GM18507 (cell line): ENCODE measurements around the gene ZNF419.
"Not testable (repeated sequence)": the region's sequence is repeated elsewhere in the genome, so short reads cannot be mapped to it uniquely, and the experiment has no call there.

ENCODE experiments used
- DNase-seq: peaks from one replicate; pipeline ENCODE4 v3.0.0; 2011; ENCODE audit warnings: low read depth; ENCODE audit not compliant: insufficient read length; ENCODE audit errors: extremely low spot score
- FAIRE-seq: peaks from 2 replicates; lab custom pipeline; 2011; peaks lifted over from hg19 to GRCh38; lab: Jason Lieb, UNC

The ZNF419 gene

GRCh38 chr19:57487477-57488298 lies at the start of gene ZNF419:
Gene ZNF419 (plus strand): TSS chr19:57487750. CDS start chr19:57487951, 201 bp downstream.
- FAIRE-seq (peak; percentile 97), DNase-seq (peak; percentile 79)

- DNase-seq, result no peak
- no peak for FAIRE-seq
These were observed 49.6 kb upstream of the ZNF419 start for GRCh38 chr19:57437931-57438330.

GRCh38 chr19:57438925-57439324 lies 48.6 kb upstream of the ZNF419 start:
- DNase-seq (no peak), FAIRE-seq (no peak)

GRCh38 chr19:57441979-57442752 lies 45.4 kb upstream of the ZNF419 start:
- FAIRE-seq, result no peak
- DNase-seq, result no peak

GRCh38 chr19:57443121-57443696 lies 44.3 kb upstream of the ZNF419 start:
- DNase-seq, result no peak
- FAIRE-seq, result no peak

- no peak for FAIRE-seq
- no peak for DNase-seq
These were observed 35.2 kb upstream of the ZNF419 start for GRCh38 chr19:57452307-57452706.

- DNase-seq, result no peak
- peak; percentile 47 for FAIRE-seq
These were observed 21.7 kb upstream of the ZNF419 start for GRCh38 chr19:57465680-57466381.

GRCh38 chr19:57466489-57466888 lies 21.1 kb upstream of the ZNF419 start:
- FAIRE-seq, result no peak
- DNase-seq, result no peak

- FAIRE-seq (no peak), DNase-seq (no peak)
These were observed 13.9 kb upstream of the ZNF419 start for GRCh38 chr19:57473646-57474045.

GRCh38 chr19:57477191-57478008 lies 10.2 kb upstream of the ZNF419 start, which contains the start of gene ZNF772:
Gene ZNF772 (minus strand): TSS chr19:57477566. CDS start chr19:57477309, 257 bp downstream.
- FAIRE-seq, result peak; percentile 96
- peak; percentile 69 for DNase-seq

GRCh38 chr19:57488299-57488644 lies 722 bp downstream of the ZNF419 start:
- not testable (repeated sequence) for FAIRE-seq, DNase-seq

- FAIRE-seq, DNase-seq: not testable (repeated sequence)
These were observed 11.8 kb downstream of the ZNF419 start for GRCh38 chr19:57499332-57499679.

GRCh38 chr19:57499680-57500395 lies 12.3 kb downstream of the ZNF419 start, which contains the start of gene ZNF773:
Gene ZNF773 (plus strand): TSS chr19:57499938. CDS start chr19:57500081, 143 bp downstream.
- DNase-seq (peak; percentile 81), FAIRE-seq (peak; percentile 97)

GRCh38 chr19:57500400-57500799 lies 12.8 kb downstream of the ZNF419 start:
- peak; percentile 82 for FAIRE-seq
- DNase-seq, result not testable (repeated sequence)

GRCh38 chr19:57506163-57506562 lies 18.6 kb downstream of the ZNF419 start:
- FAIRE-seq (no peak), DNase-seq (no peak)

- no peak for DNase-seq
- no peak for FAIRE-seq
These were observed 23.9 kb downstream of the ZNF419 start for GRCh38 chr19:57511484-57511883.

GRCh38 chr19:57512845-57513244 lies 25.3 kb downstream of the ZNF419 start:
- no peak for FAIRE-seq

GRCh38 chr19:57515255-57515654 lies 27.7 kb downstream of the ZNF419 start:
- FAIRE-seq (no peak), DNase-seq (no peak)

More at GRCh38 chr19:57512845-57513244, 25.3 kb downstream of the ZNF419 start:
- DNase-seq, result no peak
